HepG2 (cell line): Measurements from ENCODE around the gene BACH2.

ENCODE experiments used
- HDAC2 ChIP-seq: sonication (generic); formaldehyde crosslinking; IDR thresholded peaks from 2 replicates; pipeline ENCODE4 v1.4.0; 2020; ENCODE audit warnings: missing genetic modification reagents
- ZSCAN21 ChIP-seq: sonication (generic); formaldehyde crosslinking; IDR thresholded peaks from 2 replicates; pipeline ENCODE4 v1.8.0; 2022; ENCODE audit warnings: mild to moderate bottlenecking, missing genetic modification reagents, moderate library complexity, borderline replicate concordance
- TF ChIP-seq, protein P1 (sequence below): fragments of 450-650 bp; IDR thresholded peaks from 2 replicates; pipeline ENCODE4 v1.6.1; 2017; ENCODE audit warnings: mild to moderate bottlenecking

DNA sequence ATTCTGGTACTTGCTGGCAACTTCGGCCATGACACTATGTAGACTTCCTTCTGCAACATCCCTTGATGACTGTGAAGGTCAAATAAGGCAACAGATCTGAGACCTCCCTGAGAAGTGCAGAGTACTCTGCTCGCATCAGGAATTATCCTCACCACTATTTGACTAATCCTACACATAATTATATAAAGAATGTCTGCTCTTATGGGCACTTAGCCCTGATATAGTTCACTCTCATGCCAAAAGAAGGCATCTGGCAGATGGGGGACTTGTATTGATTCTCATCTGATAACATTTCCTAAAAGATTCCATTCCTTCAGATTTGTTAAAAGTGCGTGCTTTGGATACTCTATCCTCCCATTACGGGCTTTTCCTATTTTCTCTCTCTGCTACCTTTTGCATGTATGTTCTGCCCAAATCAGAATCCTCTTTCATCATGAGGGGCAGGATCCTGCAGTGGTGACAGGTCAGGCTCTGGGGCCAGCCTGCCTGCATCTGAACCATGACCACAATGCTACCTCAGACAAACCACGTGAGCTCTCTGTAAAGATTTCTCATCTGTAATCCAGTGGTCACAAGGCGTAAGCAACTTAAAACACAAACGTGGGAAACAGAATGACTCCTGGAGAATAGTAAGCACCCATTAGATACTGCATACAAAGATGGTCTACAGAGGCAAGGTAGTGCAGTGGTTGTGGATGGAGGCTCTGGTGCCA is 268.4 kb downstream of the BACH2 start:
- TF ChIP-seq HDAC2 (CRISPR knock-in tag) (no peak), ZSCAN21 (CRISPR knock-in tag) (no peak)
- TF ChIP-seq, protein P1, sequence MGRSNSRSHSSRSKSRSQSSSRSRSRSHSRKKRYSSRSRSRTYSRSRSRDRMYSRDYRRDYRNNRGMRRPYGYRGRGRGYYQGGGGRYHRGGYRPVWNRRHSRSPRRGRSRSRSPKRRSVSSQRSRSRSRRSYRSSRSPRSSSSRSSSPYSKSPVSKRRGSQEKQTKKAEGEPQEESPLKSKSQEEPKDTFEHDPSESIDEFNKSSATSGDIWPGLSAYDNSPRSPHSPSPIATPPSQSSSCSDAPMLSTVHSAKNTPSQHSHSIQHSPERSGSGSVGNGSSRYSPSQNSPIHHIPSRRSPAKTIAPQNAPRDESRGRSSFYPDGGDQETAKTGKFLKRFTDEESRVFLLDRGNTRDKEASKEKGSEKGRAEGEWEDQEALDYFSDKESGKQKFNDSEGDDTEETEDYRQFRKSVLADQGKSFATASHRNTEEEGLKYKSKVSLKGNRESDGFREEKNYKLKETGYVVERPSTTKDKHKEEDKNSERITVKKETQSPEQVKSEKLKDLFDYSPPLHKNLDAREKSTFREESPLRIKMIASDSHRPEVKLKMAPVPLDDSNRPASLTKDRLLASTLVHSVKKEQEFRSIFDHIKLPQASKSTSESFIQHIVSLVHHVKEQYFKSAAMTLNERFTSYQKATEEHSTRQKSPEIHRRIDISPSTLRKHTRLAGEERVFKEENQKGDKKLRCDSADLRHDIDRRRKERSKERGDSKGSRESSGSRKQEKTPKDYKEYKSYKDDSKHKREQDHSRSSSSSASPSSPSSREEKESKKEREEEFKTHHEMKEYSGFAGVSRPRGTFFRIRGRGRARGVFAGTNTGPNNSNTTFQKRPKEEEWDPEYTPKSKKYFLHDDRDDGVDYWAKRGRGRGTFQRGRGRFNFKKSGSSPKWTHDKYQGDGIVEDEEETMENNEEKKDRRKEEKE: no peak
